ENCODE results near the gene HK1.
"Not testable (repeated sequence)": the region's sequence is repeated elsewhere in the genome, so short reads cannot be mapped to it uniquely, and the experiment has no call there.

HK1 gene

GRCh38 chr10:69247313-69247710, 31.0 kb upstream of the HK1 start:
- H3K9me3 ChIP-seq (ENCODE audit: insufficient read depth, low read length), result no peaks in the 10 kb centered on the region
- H3K36me3 ChIP-seq (replicated peaks; ENCODE audit: low read depth, low read length), result no peaks in the 10 kb centered on the region
- H3K4me1 ChIP-seq (ENCODE audit: low read length), result no peaks in the 10 kb centered on the region
- no peaks in the 10 kb centered on the region for H4K20me1 ChIP-seq (ENCODE audit: insufficient read depth, low read length)
- H3K4me2 ChIP-seq (ENCODE audit: low read length), result no peak overlapping the region
- TF ChIP-seq EZH2phosphoT487 (IDR thresholded peaks at IDR 0.05; ENCODE audit: low read depth), result no peak
- TF ChIP-seq CTCF (IDR thresholded peaks at IDR 0.05; ENCODE audit: low read depth, low read length), result no peak
- H3K79me2 ChIP-seq (ENCODE audit: low read length), result no peaks in the 10 kb centered on the region
- H3K27me3 ChIP-seq (ENCODE audit: low read depth, low read length), result no peaks in the 10 kb centered on the region
- H3K27ac ChIP-seq (ENCODE audit: low read length), result no peak overlapping the region
- H3K9ac ChIP-seq (ENCODE audit: low read length), result no peak overlapping the region
- H3K4me3 ChIP-seq (ENCODE audit: low read length), result no peak overlapping the region
- no peak overlapping the region for H2AFZ ChIP-seq (ENCODE audit: low read depth, low read length)

DNA sequence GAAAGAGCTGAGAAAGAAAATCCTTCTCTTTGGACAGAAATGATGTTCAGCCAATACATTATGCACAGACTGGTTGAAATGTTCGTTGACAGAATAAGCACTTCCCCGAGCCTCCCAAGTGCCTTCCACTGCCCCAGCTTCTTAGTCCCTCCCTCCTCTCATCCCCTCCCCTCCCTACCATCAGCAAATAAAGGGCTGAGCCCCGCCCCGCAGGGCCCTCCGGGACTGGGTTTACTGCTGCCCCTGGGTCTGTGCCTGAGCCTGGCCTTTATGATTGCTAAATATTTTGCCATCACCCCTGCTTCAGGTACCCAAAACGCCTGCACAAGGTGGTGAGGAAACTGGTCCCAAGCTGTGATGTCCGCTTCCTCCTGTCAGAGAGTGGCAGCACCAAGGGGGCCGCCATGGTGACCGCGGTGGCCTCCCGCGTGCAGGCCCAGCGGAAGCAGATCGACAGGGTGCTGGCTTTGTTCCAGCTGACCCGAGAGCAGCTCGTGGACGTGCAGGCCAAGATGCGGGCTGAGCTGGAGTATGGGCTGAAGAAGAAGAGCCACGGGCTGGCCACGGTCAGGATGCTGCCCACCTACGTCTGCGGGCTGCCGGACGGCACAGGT, 30.1 kb upstream of the HK1 start:
- no peaks in the 10 kb centered on the region for H3K4me1 ChIP-seq (ENCODE audit: low read length)
- no peaks in the 10 kb centered on the region for H3K36me3 ChIP-seq (replicated peaks; ENCODE audit: low read depth, low read length)
- no peak overlapping the region for H3K4me2 ChIP-seq (ENCODE audit: low read length)
- H3K9me3 ChIP-seq (ENCODE audit: insufficient read depth, low read length), result no peaks in the 10 kb centered on the region
- H3K27ac ChIP-seq (ENCODE audit: low read length), result no peak overlapping the region
- no peaks in the 10 kb centered on the region for H3K27me3 ChIP-seq (ENCODE audit: low read depth, low read length)
- no peaks in the 10 kb centered on the region for H4K20me1 ChIP-seq (ENCODE audit: insufficient read depth, low read length)
- no peaks in the 10 kb centered on the region for H3K79me2 ChIP-seq (ENCODE audit: low read length)
- no peak overlapping the region for H3K4me3 ChIP-seq (ENCODE audit: low read length)
- no peak overlapping the region for H3K9ac ChIP-seq (ENCODE audit: low read length)
- TF ChIP-seq CTCF (IDR thresholded peaks at IDR 0.05; ENCODE audit: low read depth, low read length) (no peak), EZH2phosphoT487 (IDR thresholded peaks at IDR 0.05; ENCODE audit: low read depth) (no peak)
- no peak overlapping the region for H2AFZ ChIP-seq (ENCODE audit: low read depth, low read length)

GRCh38 chr10:69250041-69250440, 28.3 kb upstream of the HK1 start:
- Histone ChIP-seq H2AFZ (ENCODE audit: low read depth, low read length) (no peak overlapping the region), H3K9me3 (ENCODE audit: insufficient read depth, low read length) (no peaks in the 10 kb centered on the region), H3K36me3 (replicated peaks; ENCODE audit: low read depth, low read length) (no peaks in the 10 kb centered on the region), H3K79me2 (ENCODE audit: low read length) (no peaks in the 10 kb centered on the region), H3K4me1 (ENCODE audit: low read length) (no peaks in the 10 kb centered on the region), H3K27ac (ENCODE audit: low read length) (no peak overlapping the region), H3K4me3 (ENCODE audit: low read length) (no peak overlapping the region), H4K20me1 (ENCODE audit: insufficient read depth, low read length) (no peaks in the 10 kb centered on the region), H3K9ac (ENCODE audit: low read length) (no peak overlapping the region), H3K4me2 (ENCODE audit: low read length) (no peak overlapping the region), H3K27me3 (ENCODE audit: low read depth, low read length) (no peaks in the 10 kb centered on the region)
- TF ChIP-seq EZH2phosphoT487 (IDR thresholded peaks at IDR 0.05; ENCODE audit: low read depth) (no peak), CTCF (IDR thresholded peaks at IDR 0.05; ENCODE audit: low read depth, low read length) (no peak)

DNA sequence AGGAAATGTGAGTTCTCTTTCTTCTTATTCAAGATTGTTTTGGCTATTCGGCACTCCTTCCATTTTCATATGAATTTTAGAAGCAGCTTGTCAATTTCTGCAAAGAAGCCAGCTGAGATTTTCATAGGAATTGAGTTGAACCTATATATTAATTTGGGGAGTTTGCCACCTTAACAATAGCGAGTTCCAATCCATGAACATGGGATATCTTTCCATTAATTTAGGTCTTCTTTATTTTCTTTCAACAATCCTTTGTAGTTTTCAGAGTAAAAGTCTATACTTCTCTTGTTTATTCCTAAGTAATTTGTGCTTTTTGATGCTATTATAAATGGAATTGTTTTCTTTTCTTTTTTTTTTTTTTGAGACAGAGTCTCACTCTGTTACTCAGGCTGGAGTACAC, 26.9 kb upstream of the HK1 start:
- not testable (repeated sequence) for H2AFZ ChIP-seq (ENCODE audit: low read depth, low read length); H3K79me2 ChIP-seq (ENCODE audit: low read length); H4K20me1 ChIP-seq (ENCODE audit: insufficient read depth, low read length); H3K4me1 ChIP-seq (ENCODE audit: low read length); H3K27me3 ChIP-seq (ENCODE audit: low read depth, low read length); H3K9ac ChIP-seq (ENCODE audit: low read length); H3K27ac ChIP-seq (ENCODE audit: low read length); H3K4me3 ChIP-seq (ENCODE audit: low read length); H3K4me2 ChIP-seq (ENCODE audit: low read length); H3K36me3 ChIP-seq (replicated peaks; ENCODE audit: low read depth, low read length); H3K9me3 ChIP-seq (ENCODE audit: insufficient read depth, low read length)

DNA sequence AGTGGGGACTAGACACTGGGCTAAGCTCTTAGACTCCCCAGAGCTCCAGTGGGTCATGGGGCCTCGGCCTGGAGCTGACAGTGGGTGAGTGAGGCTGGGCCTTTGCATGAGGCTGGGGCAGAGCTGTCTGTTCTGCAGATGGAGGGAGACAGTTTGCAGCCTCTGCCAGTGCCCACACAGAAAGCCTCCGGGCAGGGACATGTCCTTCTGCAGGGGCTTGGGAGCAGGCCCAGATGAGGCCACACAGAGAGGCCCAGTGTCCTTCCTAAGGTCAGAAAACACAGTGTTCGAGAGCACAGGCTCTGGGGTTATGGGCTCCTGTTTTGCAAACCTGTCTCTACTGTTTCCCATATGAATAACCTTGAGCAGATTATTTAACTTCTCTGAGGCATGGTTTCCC, 25.1 kb upstream of the HK1 start:
- H3K9me3 ChIP-seq (ENCODE audit: insufficient read depth, low read length), result no peaks in the 10 kb centered on the region
- no peaks in the 10 kb centered on the region for H3K4me1 ChIP-seq (ENCODE audit: low read length)
- H3K4me3 ChIP-seq (ENCODE audit: low read length), result no peak overlapping the region
- no peak overlapping the region for H3K27ac ChIP-seq (ENCODE audit: low read length)
- no peak overlapping the region for H3K9ac ChIP-seq (ENCODE audit: low read length)
- no peak overlapping the region for H3K4me2 ChIP-seq (ENCODE audit: low read length)
- H4K20me1 ChIP-seq (ENCODE audit: insufficient read depth, low read length), result no peaks in the 10 kb centered on the region
- H2AFZ ChIP-seq (ENCODE audit: low read depth, low read length), result no peak overlapping the region
- H3K36me3 ChIP-seq (replicated peaks; ENCODE audit: low read depth, low read length), result no peaks in the 10 kb centered on the region
- no peaks in the 10 kb centered on the region for H3K27me3 ChIP-seq (ENCODE audit: low read depth, low read length)
- H3K79me2 ChIP-seq (ENCODE audit: low read length), result no peaks in the 10 kb centered on the region
- TF ChIP-seq CTCF (IDR thresholded peaks at IDR 0.05; ENCODE audit: low read depth, low read length) (no peak), EZH2phosphoT487 (IDR thresholded peaks at IDR 0.05; ENCODE audit: low read depth) (no peak)
